PC-9 (cell line): ENCODE data around the gene DNALI1. TPM values are rescaled to one million over a fixed set of nuclear protein-coding genes. Genes with fewer than 3 reads are reported as not detected.
A peak's percentile ranks its signal among the peaks of the same experiment; 100 is the strongest.
"Not testable (repeated sequence)": the region's sequence is repeated elsewhere in the genome, so short reads cannot be mapped to it uniquely, and the experiment has no call there.

ENCODE experiments used
- BruUV-seq: library from RNA; stranded (reverse); fragments of 400-500 nt; replicated peaks from 2 replicates; lab custom pipeline; 2021; lab: Mats Ljungman, UMichigan
- CTCF ChIA-PET: fragments of 300-600 bp; sonication (Branson Sonifier 250); formaldehyde crosslinking; loops from one replicate; lab custom pipeline; 2022; ENCODE audit warnings: antibody characterized with exemption; lab: Charles Lee
- POLR2A ChIA-PET: fragments of 300-600 bp; sonication (Branson Sonifier 250); formaldehyde crosslinking; loops from one replicate; lab custom pipeline; 2022; ENCODE audit warnings: antibody characterized with exemption; ENCODE audit not compliant: unreplicated experiment; lab: Charles Lee
- DNase-seq, 2 experiments: peaks; one replicate each; pipeline versions ENCODE4 v3.0.0 to v3.0.0-alpha.2; 2015 to 2022; ENCODE audit warnings: mixed read lengths in 1 of 2
- H2AFZ ChIP-seq: fragments of 200-600 bp; sonication (generic); 2 replicates; pipeline ENCODE4 v1.8.1; 2017; ENCODE audit warnings: antibody characterized with exemption
- H3F3A ChIP-seq: fragments of 200-600 bp; sonication (generic); 2 replicates; pipeline ENCODE4 v1.8.1; 2017; ENCODE audit warnings: antibody characterized with exemption, mild to moderate bottlenecking, low read depth; ENCODE audit not compliant: insufficient read depth
- H3K27ac ChIP-seq: fragments of 200-600 bp; sonication (generic); 2 replicates; pipeline ENCODE4 v1.6.1; 2016; ENCODE audit warnings: mixed run types
- H3K27me3 ChIP-seq: fragments of 200-600 bp; sonication (generic); 2 replicates; pipeline ENCODE4 v1.6.1; 2016; ENCODE audit warnings: low read depth, mixed run types; ENCODE audit not compliant: insufficient read depth
- H3K36me3 ChIP-seq: fragments of 200-600 bp; sonication (generic); 2 replicates; pipeline ENCODE4 v1.6.1; 2016; ENCODE audit warnings: low read depth, mixed run types
- H3K4me1 ChIP-seq: fragments of 200-600 bp; sonication (generic); replicated peaks from 2 replicates; pipeline ENCODE4 v1.6.1; 2016; ENCODE audit warnings: mixed run types; ENCODE audit not compliant: insufficient read depth
- H3K4me2 ChIP-seq: fragments of 200-600 bp; sonication (generic); 2 replicates; pipeline ENCODE4 v1.6.1; 2017; ENCODE audit warnings: mixed run types
- H3K4me3 ChIP-seq: fragments of 200-600 bp; sonication (generic); 2 replicates; pipeline ENCODE4 v1.6.1; 2016; ENCODE audit warnings: mixed run types
- H3K79me2 ChIP-seq: fragments of 200-600 bp; sonication (generic); 2 replicates; pipeline ENCODE4 v1.6.1; 2017; ENCODE audit warnings: low read depth, mixed run types
- H3K9me2 ChIP-seq: fragments of 200-600 bp; sonication (generic); 2 replicates; pipeline ENCODE4 v1.8.1; 2017; ENCODE audit warnings: mild to moderate bottlenecking; ENCODE audit not compliant: insufficient read depth
- H3K9me3 ChIP-seq: fragments of 200-600 bp; sonication (generic); 2 replicates; pipeline ENCODE4 v1.8.1; 2016; ENCODE audit warnings: low read depth; ENCODE audit not compliant: insufficient read depth
- H4K20me1 ChIP-seq: fragments of 200-600 bp; sonication (generic); 2 replicates; pipeline ENCODE4 v1.8.1; 2017; ENCODE audit not compliant: insufficient read depth
- EZH2 ChIP-seq: fragments of 200-600 bp; sonication (generic); IDR thresholded peaks from 2 replicates; pipeline ENCODE4 v1.8.0; 2017; ENCODE audit warnings: antibody characterized with exemption, low read depth
- intact Hi-C: fragments of 100-400 bp; cut with micrococcal nuclease; formaldehyde crosslinking; loops from one replicate; pipeline ENCODE4 v1.10.0; 2022; ENCODE audit not compliant: unreplicated experiment
- total RNA-seq: library from RNA; stranded (reverse); gene quantifications from 2 replicates; pipeline ENCODE4 v1.2.3, GENCODE V29; 2021
- TF ChIP-seq, protein P1 (sequence below): fragments of 200-600 bp; sonication (generic); conservative IDR thresholded peaks from 2 replicates; pipeline ENCODE4 v1.6.1; 2017; ENCODE audit warnings: mixed run types, antibody characterized with exemption, mild to moderate bottlenecking, moderate library complexity

The DNALI1 gene
- total RNA-seq, 1 experiment from 2014 or later, result not detected

GRCh38 chr1:37557402-37557801 lies 662 bp downstream of the DNALI1 start:
- DNase-seq, result no peak
- H3K4me3 ChIP-seq, result no peak overlapping the region
- intact Hi-C loops, result no loop called here
- ChIA-PET CTCF (interaction anchor here (0.6 kb wide), 1 partner anchor 361 kb away, joined by 4 read pairs; no protein-coding TSS in a partner anchor), POLR2A (no interaction called here)
- TF ChIP-seq, protein P1, sequence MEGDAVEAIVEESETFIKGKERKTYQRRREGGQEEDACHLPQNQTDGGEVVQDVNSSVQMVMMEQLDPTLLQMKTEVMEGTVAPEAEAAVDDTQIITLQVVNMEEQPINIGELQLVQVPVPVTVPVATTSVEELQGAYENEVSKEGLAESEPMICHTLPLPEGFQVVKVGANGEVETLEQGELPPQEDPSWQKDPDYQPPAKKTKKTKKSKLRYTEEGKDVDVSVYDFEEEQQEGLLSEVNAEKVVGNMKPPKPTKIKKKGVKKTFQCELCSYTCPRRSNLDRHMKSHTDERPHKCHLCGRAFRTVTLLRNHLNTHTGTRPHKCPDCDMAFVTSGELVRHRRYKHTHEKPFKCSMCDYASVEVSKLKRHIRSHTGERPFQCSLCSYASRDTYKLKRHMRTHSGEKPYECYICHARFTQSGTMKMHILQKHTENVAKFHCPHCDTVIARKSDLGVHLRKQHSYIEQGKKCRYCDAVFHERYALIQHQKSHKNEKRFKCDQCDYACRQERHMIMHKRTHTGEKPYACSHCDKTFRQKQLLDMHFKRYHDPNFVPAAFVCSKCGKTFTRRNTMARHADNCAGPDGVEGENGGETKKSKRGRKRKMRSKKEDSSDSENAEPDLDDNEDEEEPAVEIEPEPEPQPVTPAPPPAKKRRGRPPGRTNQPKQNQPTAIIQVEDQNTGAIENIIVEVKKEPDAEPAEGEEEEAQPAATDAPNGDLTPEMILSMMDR, result no peak
- no peak for TF ChIP-seq EZH2
- no peaks in the 10 kb centered on the region for H3F3A ChIP-seq
- no peaks in the 10 kb centered on the region for H3K9me3 ChIP-seq
- BruUV-seq, result no TSS peak
- H3K27ac ChIP-seq, result no peak overlapping the region
- no peak overlapping the region for H3K4me2 ChIP-seq
- no peaks in the 10 kb centered on the region for H3K36me3 ChIP-seq
- peaks cover 6% of the 10 kb centered on the region for H4K20me1 ChIP-seq
- no peaks in the 10 kb centered on the region for H3K9me2 ChIP-seq
- H3K79me2 ChIP-seq, result peaks cover 17% of the 10 kb centered on the region
- peaks cover 14% of the 10 kb centered on the region for H3K4me1 ChIP-seq
- H2AFZ ChIP-seq, result peak overlapping the region; percentile 35; the same call in 1 of the 2 replicates
- H3K27me3 ChIP-seq, result no peaks in the 10 kb centered on the region

- CTCF ChIA-PET, result no interaction called here
Observed at GRCh38 chr1:37558411-37558810, 1.7 kb downstream of the DNALI1 start.

GRCh38 chr1:37559080-37559479 lies 2.3 kb downstream of the DNALI1 start:
- peaks cover under 1% of the 10 kb centered on the region for H3K79me2 ChIP-seq
- H3K36me3 ChIP-seq, result no peaks in the 10 kb centered on the region
- DNase-seq, result no peak
- H3K4me2 ChIP-seq, result no peak overlapping the region
- ChIA-PET POLR2A (no interaction called here), CTCF (no interaction called here)
- H3F3A ChIP-seq, result no peaks in the 10 kb centered on the region
- H4K20me1 ChIP-seq, result no peaks in the 10 kb centered on the region
- TF ChIP-seq, protein P1, result no peak
- no peak for TF ChIP-seq EZH2
- intact Hi-C loops, result no loop called here
- no peak overlapping the region for H2AFZ ChIP-seq
- H3K9me2 ChIP-seq, result no peaks in the 10 kb centered on the region
- BruUV-seq, result no TSS peak
- no peaks in the 10 kb centered on the region for H3K9me3 ChIP-seq
- no peak overlapping the region for H3K4me3 ChIP-seq
- H3K27me3 ChIP-seq, result no peaks in the 10 kb centered on the region
- H3K27ac ChIP-seq, result no peak overlapping the region
- 0 out of 2 replicates have a peak, but pooled peaks cover 5% of the 10 kb centered on the region for H3K4me1 ChIP-seq

More at GRCh38 chr1:37558411-37558810, 1.7 kb downstream of the DNALI1 start:
- Histone ChIP-seq H3K27ac (no peak overlapping the region), H3K79me2 (peaks cover 7% of the 10 kb centered on the region), H3K27me3 (no peaks in the 10 kb centered on the region), H4K20me1 (no peaks in the 10 kb centered on the region), H3K9me3 (no peaks in the 10 kb centered on the region), H3K4me1 (0 out of 2 replicates have a peak, but pooled peaks cover 5% of the 10 kb centered on the region), H3K4me2 (no peak overlapping the region), H3F3A (no peaks in the 10 kb centered on the region), H2AFZ (no peak overlapping the region), H3K4me3 (no peak overlapping the region), H3K36me3 (no peaks in the 10 kb centered on the region), H3K9me2 (no peaks in the 10 kb centered on the region)
- POLR2A ChIA-PET, result interaction anchor here (0.6 kb wide), 1 partner anchor 50 kb away, joined by 3 read pairs; no protein-coding TSS in a partner anchor
- intact Hi-C loops, result no loop called here
- no TSS peak for BruUV-seq
- TF ChIP-seq, protein P1, result no peak
- no peak for TF ChIP-seq EZH2
- no peak for DNase-seq

DNA sequence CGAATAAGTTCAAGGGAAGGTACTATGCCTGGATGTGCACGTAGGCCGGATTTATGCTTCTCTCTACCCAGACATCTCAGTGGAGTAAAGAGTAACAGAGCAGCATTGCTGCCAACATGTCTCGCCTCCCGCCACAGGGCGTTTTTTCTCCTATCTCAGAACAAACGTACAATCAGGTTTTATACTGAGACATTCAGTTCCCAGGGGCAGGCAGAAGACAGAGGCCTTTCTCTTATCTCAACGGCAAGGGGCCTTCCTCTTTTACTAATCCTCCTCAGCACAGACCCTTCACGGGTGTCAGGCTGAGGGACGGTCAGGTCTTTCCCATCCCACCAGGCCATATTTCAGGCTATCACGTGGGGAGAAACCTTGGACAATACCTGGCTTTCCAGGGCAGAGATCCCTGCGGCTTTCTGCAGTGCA lies 3.2 kb downstream of the DNALI1 start:
- not testable (repeated sequence) for H3K9me3 ChIP-seq, BruUV-seq
- intact Hi-C loops, result loop anchor here (5.0 kb wide), 1 partner anchor 103 kb away; no protein-coding TSS in a partner anchor

More for the DNA sequence above, 3.2 kb downstream of the DNALI1 start:
- H3K27ac ChIP-seq, H3K9me2 ChIP-seq, CTCF ChIA-PET, H3K27me3 ChIP-seq, H3K4me3 ChIP-seq, POLR2A ChIA-PET, H3K36me3 ChIP-seq, DNase-seq, H3K4me1 ChIP-seq, H3K79me2 ChIP-seq, H4K20me1 ChIP-seq, H2AFZ ChIP-seq, H3F3A ChIP-seq, H3K4me2 ChIP-seq: not testable (repeated sequence)
